Small intestine (tissue), 7 donors: ENCODE measurements around the gene CD226. TPM values are rescaled to one million over a fixed set of nuclear protein-coding genes. Genes with fewer than 3 reads are reported as not detected.
"Not testable (repeated sequence)": the region's sequence is repeated elsewhere in the genome, so short reads cannot be mapped to it uniquely, and the experiment has no call there.

Experiments
- DNase-seq, 2 donors: peaks; one replicate each; pipeline versions ENCODE4 v3.0.0 to v3.0.0-alpha.2; 2013
- FAIRE-seq: peaks from 2 replicates; lab custom pipeline; 2012; peaks lifted over from hg19 to GRCh38; lab: Jason Lieb, UNC
- H3K27ac ChIP-seq, 3 donors: one replicate each; pipeline ENCODE4 v1.5.1; 2013; ENCODE audit warnings: low read length in 2 of 3, mild to moderate bottlenecking in 2 of 3, control low read depth in 1 of 3, inconsistent platforms in 1 of 3, low read depth in 1 of 3, moderate library complexity in 1 of 3
- H3K27me3 ChIP-seq, 3 donors: one replicate each; pipeline ENCODE4 v1.6.1; 2013; ENCODE audit warnings: low read length in 3 of 3, inconsistent platforms in 1 of 3; ENCODE audit not compliant: control insufficient read depth in 3 of 3, insufficient read depth in 3 of 3
- H3K36me3 ChIP-seq, 3 donors: one replicate each; pipeline ENCODE4 v1.6.1; 2013; ENCODE audit warnings: low read length in 3 of 3, inconsistent platforms in 1 of 3, low read depth in 1 of 3, mild to moderate bottlenecking in 1 of 3, moderate library complexity in 1 of 3; ENCODE audit not compliant: control insufficient read depth in 3 of 3, insufficient read depth in 2 of 3
- H3K4me1 ChIP-seq, 3 donors: one replicate each; pipeline ENCODE4 v1.6.1; 2013; ENCODE audit warnings: low read length in 2 of 3, inconsistent platforms in 1 of 3, low read depth in 1 of 3, mild to moderate bottlenecking in 1 of 3, moderate library complexity in 1 of 3; ENCODE audit not compliant: control insufficient read depth in 3 of 3, insufficient read depth in 2 of 3
- H3K4me3 ChIP-seq, 3 donors: one replicate each; pipeline ENCODE4 v1.5.1; 2013; ENCODE audit warnings: low read length in 3 of 3, control low read depth in 1 of 3, inconsistent platforms in 1 of 3, low read depth in 1 of 3, mild to moderate bottlenecking in 1 of 3, moderate library complexity in 1 of 3
- H3K9me3 ChIP-seq, 2 donors: one replicate each; pipeline ENCODE4 v1.6.1; 2013; ENCODE audit warnings: low read depth in 1 of 2, low read length in 1 of 2; ENCODE audit not compliant: control insufficient read depth in 2 of 2, insufficient read depth in 1 of 2
- WGBS, 3 donors: extraction: QIAGEN DNeasy Blood & Tissue Kit; methylation state at CpG; one replicate each; pipeline ENCODE4 v1.1.7; 2013; 5-methylcytosine and 5-hydroxymethylcytosine counted together
- polyA plus RNA-seq, 4 donors: library from polyadenylated mRNA; stranded (reverse) in 3 of 4; unstranded in 1 of 4; fragments of 200-250 nt in 3 of 4; fragments of 120-200 nt in 1 of 4; gene quantifications; one replicate each; pipeline versions ENCODE4 v1.2.1 to v1.2.3, GENCODE V29; 2013
- donor health status: healthy with polysubstance abuse.
- donor health status: control.
- donor health status: control.
- donor health status: Bipolar disorder and iron deficiency.
- donor health status: healthy.

The CD226 gene
- polyA plus RNA-seq, 4 donors = 0.22 to 1.6 (median 0.74) TPM

GRCh38 chr18:69878213-69878933, 69.3 kb downstream of the CD226 start:
- 78 to 80% (median 78%) methylated on average over 6 of the region's 6 CpGs for WGBS, 3 donors
- FAIRE-seq (no peak), DNase-seq (no peak)
- no peaks in the 10 kb centered on the region for H3K36me3 ChIP-seq
- no peak overlapping the region for H3K27ac ChIP-seq
- no peaks in the 10 kb centered on the region for H3K4me1 ChIP-seq
- H3K27me3 ChIP-seq = no peaks in the 10 kb centered on the region
- peaks cover 0 to 4% of the 10 kb centered on the region in 2 donors for H3K9me3 ChIP-seq
- no peak overlapping the region for H3K4me3 ChIP-seq

GRCh38 chr18:69876490-69876889, 71.2 kb downstream of the CD226 start:
- H3K4me3 ChIP-seq = no peak overlapping the region
- 83 to 97% (median 89%) methylated on average over 3 of the region's 3 CpGs for WGBS, 3 donors
- no peaks in the 10 kb centered on the region for H3K36me3 ChIP-seq
- H3K9me3 ChIP-seq = peaks cover 0 to 4% of the 10 kb centered on the region in 2 donors
- no peak for FAIRE-seq
- H3K27ac ChIP-seq = no peak overlapping the region
- DNase-seq = no peak
- no peaks in the 10 kb centered on the region for H3K4me1 ChIP-seq
- no peaks in the 10 kb centered on the region for H3K27me3 ChIP-seq

- 84 to 91% (median 85%) methylated on average over 2 of the region's 2 CpGs for WGBS, 3 donors
- peaks cover 0 to 3% of the 10 kb centered on the region in 2 donors for H3K9me3 ChIP-seq
- no peak for FAIRE-seq
- no peaks in the 10 kb centered on the region for H3K4me1 ChIP-seq
- H3K4me3 ChIP-seq = no peak overlapping the region
- DNase-seq = no peak
- no peaks in the 10 kb centered on the region for H3K27me3 ChIP-seq
- H3K36me3 ChIP-seq = no peaks in the 10 kb centered on the region
- H3K27ac ChIP-seq = no peak overlapping the region
Measured at GRCh38 chr18:69874058-69874457, 73.6 kb downstream of the CD226 start.

- no peak overlapping the region for H3K4me3 ChIP-seq
- no peak for DNase-seq
- 81 to 88% (median 83%) methylated on average over 4 of the region's 4 CpGs for WGBS, 3 donors
- no peaks in the 10 kb centered on the region for H3K27me3 ChIP-seq
- no peaks in the 10 kb centered on the region for H3K9me3 ChIP-seq
- no peaks in the 10 kb centered on the region for H3K4me1 ChIP-seq
- no peak overlapping the region for H3K27ac ChIP-seq
- FAIRE-seq = no peak
- H3K36me3 ChIP-seq = no peaks in the 10 kb centered on the region
Measured at GRCh38 chr18:69872661-69873060, 75.0 kb downstream of the CD226 start.

- Histone ChIP-seq H3K27ac (no peak overlapping the region), H3K27me3 (no peaks in the 10 kb centered on the region), H3K4me3 (no peak overlapping the region), H3K36me3 (no peaks in the 10 kb centered on the region), H3K4me1 (no peaks in the 10 kb centered on the region), H3K9me3 (no peaks in the 10 kb centered on the region)
- 75 to 87% (median 83%) methylated on average over 2 of the region's 2 CpGs for WGBS, 3 donors
- FAIRE-seq = no peak
- DNase-seq = no peak
Measured at GRCh38 chr18:69871363-69871762, 76.3 kb downstream of the CD226 start.

- 84 to 91% (median 88%) methylated on average over 4 of the region's 4 CpGs for WGBS, 3 donors
- FAIRE-seq = no peak
- Histone ChIP-seq H3K4me1 (no peaks in the 10 kb centered on the region), H3K27me3 (no peaks in the 10 kb centered on the region), H3K27ac (no peak overlapping the region), H3K9me3 (no peaks in the 10 kb centered on the region), H3K4me3 (no peak overlapping the region), H3K36me3 (no peaks in the 10 kb centered on the region)
- DNase-seq = no peak
Measured at GRCh38 chr18:69870736-69871135, 76.9 kb downstream of the CD226 start.

GRCh38 chr18:69866212-69866611, 81.5 kb downstream of the CD226 start:
- H3K27me3 ChIP-seq = no peaks in the 10 kb centered on the region
- no peaks in the 10 kb centered on the region for H3K36me3 ChIP-seq
- no peak for DNase-seq
- 81 to 89% (median 86%) methylated on average over 4 of the region's 4 CpGs for WGBS, 3 donors
- H3K9me3 ChIP-seq = no peaks in the 10 kb centered on the region
- no peaks in the 10 kb centered on the region for H3K4me1 ChIP-seq
- no peak overlapping the region for H3K4me3 ChIP-seq
- FAIRE-seq = no peak
- H3K27ac ChIP-seq = no peak overlapping the region

- FAIRE-seq (no peak), DNase-seq (no peak)
- H3K9me3 ChIP-seq = no peaks in the 10 kb centered on the region
- H3K27ac ChIP-seq = no peak overlapping the region
- no peaks in the 10 kb centered on the region for H3K27me3 ChIP-seq
- no peak overlapping the region for H3K4me3 ChIP-seq
- WGBS, 3 donors = 40 to 62% (median 44%) methylated on average over 4 of the region's 4 CpGs
- H3K36me3 ChIP-seq = no peaks in the 10 kb centered on the region
- no peaks in the 10 kb centered on the region for H3K4me1 ChIP-seq
Measured at GRCh38 chr18:69865776-69866175, 81.9 kb downstream of the CD226 start.

- H3K36me3 ChIP-seq, H3K27ac ChIP-seq, H3K4me3 ChIP-seq, H3K4me1 ChIP-seq, H3K27me3 ChIP-seq, DNase-seq, FAIRE-seq, H3K9me3 ChIP-seq: not testable (repeated sequence)
- WGBS, 3 donors = 85 to 89% (median 87%) methylated on average over 6 of the region's 6 CpGs
Measured at GRCh38 chr18:69864802-69865201, 82.9 kb downstream of the CD226 start.
